ENCODE data around the gene E2F6.

DNA sequence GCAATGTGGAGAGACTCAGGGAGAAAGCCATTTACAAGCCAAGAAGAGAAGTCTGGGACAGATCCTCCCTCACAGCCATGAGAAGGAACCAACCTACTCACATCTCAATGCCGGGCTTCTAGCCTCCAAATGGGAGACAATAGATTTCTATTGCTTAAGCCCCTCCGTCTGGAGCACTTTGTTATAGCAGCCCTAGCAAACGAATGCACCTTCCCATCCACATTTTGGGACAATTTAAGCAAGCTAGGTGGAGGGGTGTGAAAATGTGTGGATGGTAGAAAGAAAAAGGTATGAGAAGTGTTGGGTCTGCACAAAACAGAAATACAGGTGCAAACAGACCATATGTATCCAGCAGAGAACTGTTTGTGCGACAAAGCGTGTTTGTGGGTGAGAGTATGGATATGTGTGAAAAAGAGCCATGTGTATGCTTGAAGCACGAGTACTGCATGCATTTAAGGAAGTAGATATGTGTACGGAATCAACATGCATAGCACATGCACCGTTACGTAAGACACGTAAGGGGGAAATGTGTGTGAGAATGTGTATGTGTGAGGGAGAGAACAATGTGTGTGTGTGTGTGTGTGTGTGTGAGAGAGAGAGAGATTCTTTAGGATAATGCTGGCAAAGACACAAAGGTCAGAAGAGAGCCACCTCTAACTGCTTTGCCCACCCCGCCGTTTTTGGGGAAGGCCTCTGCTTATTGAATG lies 13.1 kb upstream of the E2F6 start:
- TF ChIP-seq EP300 (IDR thresholded peaks at IDR 0.05) (no peak), POLR2A (IDR thresholded peaks at IDR 0.05) (no peak), POLR2AphosphoS5 (IDR thresholded peaks at IDR 0.05) (no peak)
- TF ChIP-seq, protein P1, sequence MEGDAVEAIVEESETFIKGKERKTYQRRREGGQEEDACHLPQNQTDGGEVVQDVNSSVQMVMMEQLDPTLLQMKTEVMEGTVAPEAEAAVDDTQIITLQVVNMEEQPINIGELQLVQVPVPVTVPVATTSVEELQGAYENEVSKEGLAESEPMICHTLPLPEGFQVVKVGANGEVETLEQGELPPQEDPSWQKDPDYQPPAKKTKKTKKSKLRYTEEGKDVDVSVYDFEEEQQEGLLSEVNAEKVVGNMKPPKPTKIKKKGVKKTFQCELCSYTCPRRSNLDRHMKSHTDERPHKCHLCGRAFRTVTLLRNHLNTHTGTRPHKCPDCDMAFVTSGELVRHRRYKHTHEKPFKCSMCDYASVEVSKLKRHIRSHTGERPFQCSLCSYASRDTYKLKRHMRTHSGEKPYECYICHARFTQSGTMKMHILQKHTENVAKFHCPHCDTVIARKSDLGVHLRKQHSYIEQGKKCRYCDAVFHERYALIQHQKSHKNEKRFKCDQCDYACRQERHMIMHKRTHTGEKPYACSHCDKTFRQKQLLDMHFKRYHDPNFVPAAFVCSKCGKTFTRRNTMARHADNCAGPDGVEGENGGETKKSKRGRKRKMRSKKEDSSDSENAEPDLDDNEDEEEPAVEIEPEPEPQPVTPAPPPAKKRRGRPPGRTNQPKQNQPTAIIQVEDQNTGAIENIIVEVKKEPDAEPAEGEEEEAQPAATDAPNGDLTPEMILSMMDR (IDR thresholded peaks at IDR 0.05) = no peak

Data from gastroesophageal sphincter (tissue), 3 donors.